Naive B cell (primary cell): ENCODE results near the gene ARSG. TPM values are rescaled to one million over a fixed set of nuclear protein-coding genes. Genes with fewer than 3 reads are reported as not detected.
"Not testable (repeated sequence)": the region's sequence is repeated elsewhere in the genome, so short reads cannot be mapped to it uniquely, and the experiment has no call there.

ENCODE experiments used
- ATAC-seq, 2 donors: fragments of 150-1000 bp; cut with Tn5 transposase; 2 replicates each; pipeline ENCODE4 v1.10.0; 2021; ENCODE audit warnings: low read depth in 2 of 2, mild to moderate bottlenecking in 2 of 2, moderate library complexity in 2 of 2
- DNase-seq: peaks from one replicate; pipeline ENCODE4 v3.0.0; 2022
- H3K27ac Mint-ChIP-seq, 6 donors: one replicate each; pipeline ENCODE4 v1.8.0; 2020 to 2022; ENCODE audit warnings: mild to moderate bottlenecking in 6 of 6, mixed read lengths in 6 of 6, moderate library complexity in 5 of 6, inconsistent platforms in 2 of 6
- H3K27me3 Mint-ChIP-seq, 3 donors: one replicate each; pipeline ENCODE4 v1.8.0; 2021 to 2022; ENCODE audit warnings: mixed read lengths in 3 of 3, mild to moderate bottlenecking in 1 of 3
- H3K36me3 Mint-ChIP-seq, 2 donors: one replicate each; pipeline ENCODE4 v1.8.0; 2020 to 2022; ENCODE audit warnings: mixed read lengths in 2 of 2, inconsistent platforms in 1 of 2, mild to moderate bottlenecking in 1 of 2
- H3K4me1 Mint-ChIP-seq, 3 donors: one replicate each; pipeline ENCODE4 v1.8.0; 2020 to 2022; ENCODE audit warnings: mixed read lengths in 3 of 3, inconsistent platforms in 1 of 3, mild to moderate bottlenecking in 1 of 3, moderate library complexity in 1 of 3
- H3K4me3 Mint-ChIP-seq, 8 donors: one replicate each; pipeline ENCODE4 v1.8.0; 2020 to 2022; ENCODE audit warnings: mild to moderate bottlenecking in 8 of 8, mixed read lengths in 8 of 8, moderate library complexity in 8 of 8, inconsistent platforms in 2 of 8
- H3K9me3 Mint-ChIP-seq, 7 donors: one replicate each; pipeline ENCODE4 v1.8.0; 2020 to 2022; ENCODE audit warnings: mixed read lengths in 7 of 7, mild to moderate bottlenecking in 5 of 7, inconsistent platforms in 2 of 7, moderate library complexity in 1 of 7
- polyA plus RNA-seq, 6 donors: library from polyadenylated mRNA; unstranded; fragments of 300-500 nt; fragmentation: Illumina TruSeq; gene quantifications; one replicate each; pipeline ENCODE4 v1.2.3, GENCODE V29; 2021; ENCODE audit warnings: low read depth in 6 of 6

Gene ARSG
- polyA plus RNA-seq, 6 donors from 2014 or later, result 3.4 to 5.8 (median 4.7) TPM

GRCh38 chr17:68301438-68301959 lies 10.2 kb downstream of the ARSG start:
- Mint-ChIP-seq H3K27ac (no peak overlapping the region), H3K9me3 (no peaks in the 10 kb centered on the region), H3K4me1 (peaks cover 0 to 3% (median 2%) of the 10 kb centered on the region in 3 donors), H3K27me3 (peaks cover 0 to 5% (median 0%) of the 10 kb centered on the region in 3 donors), H3K36me3 (no peaks in the 10 kb centered on the region), H3K4me3 (no peak overlapping the region)
- DNase-seq (no peak), ATAC-seq (no peak)

GRCh38 chr17:68302066-68302564 lies 10.8 kb downstream of the ARSG start:
- H3K4me3 Mint-ChIP-seq, result no peak overlapping the region
- no peak overlapping the region for H3K27ac Mint-ChIP-seq
- ATAC-seq (no peak), DNase-seq (no peak)
- peaks cover 0 to 3% (median 3%) of the 10 kb centered on the region in 3 donors for H3K4me1 Mint-ChIP-seq
- no peaks in the 10 kb centered on the region for H3K9me3 Mint-ChIP-seq
- peaks cover 0 to 5% (median 0%) of the 10 kb centered on the region in 3 donors for H3K27me3 Mint-ChIP-seq
- peaks cover 0 to 2% of the 10 kb centered on the region in 2 donors for H3K36me3 Mint-ChIP-seq

- peaks cover 0 to 8% of the 10 kb centered on the region in 2 donors for H3K36me3 Mint-ChIP-seq
- no peak overlapping the region for H3K4me3 Mint-ChIP-seq
- peaks cover 0 to 3% (median 3%) of the 10 kb centered on the region in 3 donors for H3K4me1 Mint-ChIP-seq
- ATAC-seq (no peak), DNase-seq (no peak)
- no peak overlapping the region for H3K27ac Mint-ChIP-seq
- H3K9me3 Mint-ChIP-seq, result no peaks in the 10 kb centered on the region
- H3K27me3 Mint-ChIP-seq, result peaks cover 0 to 5% (median 0%) of the 10 kb centered on the region in 3 donors
These were observed 11.4 kb downstream of the ARSG start for GRCh38 chr17:68302666-68303065.

GRCh38 chr17:68304706-68305105 lies 13.4 kb downstream of the ARSG start:
- Mint-ChIP-seq H3K27ac (no peak overlapping the region), H3K36me3 (peaks cover 0 to 13% of the 10 kb centered on the region in 2 donors), H3K4me1 (peaks cover 0 to 3% (median 3%) of the 10 kb centered on the region in 3 donors), H3K9me3 (no peaks in the 10 kb centered on the region), H3K27me3 (peaks cover 0 to 5% (median 0%) of the 10 kb centered on the region in 3 donors), H3K4me3 (no peak overlapping the region)
- ATAC-seq (no peak), DNase-seq (no peak)

GRCh38 chr17:68305142-68305541 lies 13.8 kb downstream of the ARSG start:
- no peaks in the 10 kb centered on the region for H3K9me3 Mint-ChIP-seq
- peaks cover 0 to 3% (median 3%) of the 10 kb centered on the region in 3 donors for H3K4me1 Mint-ChIP-seq
- DNase-seq (no peak), ATAC-seq (no peak)
- H3K36me3 Mint-ChIP-seq, result peaks cover 0 to 13% of the 10 kb centered on the region in 2 donors
- H3K4me3 Mint-ChIP-seq, result no peak overlapping the region
- H3K27me3 Mint-ChIP-seq, result peaks cover 0 to 5% (median 0%) of the 10 kb centered on the region in 3 donors
- peak overlapping the region in 1 of 6 donors; percentile 44 for H3K27ac Mint-ChIP-seq

GRCh38 chr17:68306819-68307218 lies 15.5 kb downstream of the ARSG start:
- peaks cover 0 to 3% (median 3%) of the 10 kb centered on the region in 3 donors for H3K4me1 Mint-ChIP-seq
- peaks cover 5 to 13% of the 10 kb centered on the region in 2 donors for H3K36me3 Mint-ChIP-seq
- H3K4me3 Mint-ChIP-seq, result no peak overlapping the region

GRCh38 chr17:68307443-68307842 lies 16.1 kb downstream of the ARSG start:
- no peak for ATAC-seq
- Mint-ChIP-seq H3K36me3 (peaks cover 5 to 13% of the 10 kb centered on the region in 2 donors), H3K27ac (peak overlapping the region in 1 of 6 donors; percentile 16), H3K4me1 (peaks cover 0 to 7% (median 2%) of the 10 kb centered on the region in 3 donors), H3K27me3 (no peaks in the 10 kb centered on the region), H3K9me3 (no peaks in the 10 kb centered on the region), H3K4me3 (no peak overlapping the region)
- DNase-seq, result no peak

More at GRCh38 chr17:68306819-68307218, 15.5 kb downstream of the ARSG start:
- Mint-ChIP-seq H3K9me3 (no peaks in the 10 kb centered on the region), H3K27ac (no peak overlapping the region), H3K27me3 (peaks cover 0 to 2% (median 0%) of the 10 kb centered on the region in 3 donors)
- no peak for ATAC-seq
- DNase-seq, result no peak

- Mint-ChIP-seq H3K36me3 (peaks cover 5 to 13% of the 10 kb centered on the region in 2 donors), H3K4me1 (peaks cover 0 to 10% (median 4%) of the 10 kb centered on the region in 3 donors)
- not testable (repeated sequence) for H3K27ac Mint-ChIP-seq, DNase-seq, ATAC-seq, H3K9me3 Mint-ChIP-seq, H3K4me3 Mint-ChIP-seq, H3K27me3 Mint-ChIP-seq
These were observed 17.2 kb downstream of the ARSG start for GRCh38 chr17:68308486-68308885.

- H3K27me3 Mint-ChIP-seq, ATAC-seq, H3K9me3 Mint-ChIP-seq, H3K27ac Mint-ChIP-seq, H3K4me3 Mint-ChIP-seq, DNase-seq: not testable (repeated sequence)
- H3K4me1 Mint-ChIP-seq, result peaks cover 0 to 11% (median 4%) of the 10 kb centered on the region in 3 donors
- H3K36me3 Mint-ChIP-seq, result peaks cover 5 to 13% of the 10 kb centered on the region in 2 donors
These were observed 17.9 kb downstream of the ARSG start for GRCh38 chr17:68309066-68309670.

- Mint-ChIP-seq H3K4me3 (no peak overlapping the region), H3K9me3 (no peaks in the 10 kb centered on the region), H3K36me3 (peaks cover 5 to 13% of the 10 kb centered on the region in 2 donors), H3K27ac (peak overlapping the region in 1 of 6 donors; percentile 80), H3K4me1 (peaks cover 4 to 18% (median 7%) of the 10 kb centered on the region in 3 donors), H3K27me3 (no peaks in the 10 kb centered on the region)
- ATAC-seq (no peak), DNase-seq (no peak)
These were observed 18.9 kb downstream of the ARSG start for GRCh38 chr17:68310152-68310551.

GRCh38 chr17:68314916-68315535 lies 23.7 kb downstream of the ARSG start:
- Mint-ChIP-seq H3K4me1 (peaks cover 20 to 36% (median 21%) of the 10 kb centered on the region in 3 donors), H3K27ac (no peak overlapping the region), H3K36me3 (peaks cover 10% of the 10 kb centered on the region in 2 donors), H3K9me3 (no peaks in the 10 kb centered on the region), H3K4me3 (no peak overlapping the region), H3K27me3 (peaks cover 7 to 13% (median 11%) of the 10 kb centered on the region in 3 donors)
- DNase-seq (no peak), ATAC-seq (peak; percentile 30 to 43)

- no peak for DNase-seq
- peaks cover 7 to 22% (median 18%) of the 10 kb centered on the region in 3 donors for H3K27me3 Mint-ChIP-seq
- peaks cover 10 to 19% of the 10 kb centered on the region in 2 donors for H3K36me3 Mint-ChIP-seq
- H3K27ac Mint-ChIP-seq, result peak overlapping the region in 1 of 6 donors; percentile 8
- no peak overlapping the region for H3K4me3 Mint-ChIP-seq
- H3K9me3 Mint-ChIP-seq, result no peaks in the 10 kb centered on the region
- H3K4me1 Mint-ChIP-seq, result peaks cover 21 to 42% (median 25%) of the 10 kb centered on the region in 3 donors
- no peak for ATAC-seq
These were observed 24.6 kb downstream of the ARSG start for GRCh38 chr17:68315930-68316329.

GRCh38 chr17:68317458-68317857 lies 26.2 kb downstream of the ARSG start:
- peaks cover 5 to 20% of the 10 kb centered on the region in 2 donors for H3K36me3 Mint-ChIP-seq
- H3K9me3 Mint-ChIP-seq, result no peaks in the 10 kb centered on the region
- H3K4me1 Mint-ChIP-seq, result peaks cover 21 to 37% (median 24%) of the 10 kb centered on the region in 3 donors
- DNase-seq (no peak), ATAC-seq (no peak)
- no peak overlapping the region for H3K4me3 Mint-ChIP-seq
- peak overlapping the region in 1 of 6 donors; percentile 69 for H3K27ac Mint-ChIP-seq
- peaks cover 7 to 25% (median 18%) of the 10 kb centered on the region in 3 donors for H3K27me3 Mint-ChIP-seq
